AG04449 (cell line): ENCODE data around the gene NRCAM.

Experiments
- CTCF ChIA-PET: fragments of 350-600 bp; formaldehyde crosslinking; extraction: SDS; loops from one replicate; lab custom pipeline; 2021; ENCODE audit warnings: antibody characterized with exemption; lab: Yijun Ruan, JAX
- POLR2A ChIA-PET: fragments of 400-600, 350-600 bp; formaldehyde crosslinking; extraction: SDS; loops from one replicate; lab custom pipeline; 2020; ENCODE audit warnings: antibody characterized with exemption, inconsistent platforms; lab: Yijun Ruan, JAX
- DNase-seq: peaks from one replicate; pipeline ENCODE4 v3.0.0-alpha.2; 2010; ENCODE audit warnings: low read depth, low spot score
- H3K4me3 ChIP-seq: 2 replicates; pipeline ENCODE4 v1.5.1; 2011; ENCODE audit warnings: low read depth, mild to moderate bottlenecking, control low read depth, low read length
- CTCF ChIP-seq: IDR thresholded peaks from one replicate; pipeline ENCODE4 v1.5.1; 2011; ENCODE audit warnings: mild to moderate bottlenecking, moderate library complexity, low read length, control low read depth, inconsistent platforms; ENCODE audit not compliant: insufficient read depth; ENCODE audit errors: missing control alignments

The NRCAM gene

GRCh38 chr7:108370616-108371015 is 85.6 kb downstream of the NRCAM start:
- no peak for TF ChIP-seq CTCF
- POLR2A ChIA-PET: no interaction called here
- CTCF ChIA-PET: no interaction called here
- H3K4me3 ChIP-seq: no peak overlapping the region
- DNase-seq: no peak

- ChIA-PET POLR2A (no interaction called here), CTCF (no interaction called here)
- no peak for DNase-seq
- H3K4me3 ChIP-seq: no peak overlapping the region
- TF ChIP-seq CTCF: no peak
These were observed 87.8 kb downstream of the NRCAM start for GRCh38 chr7:108368466-108368865.

GRCh38 chr7:108367946-108368345 is 88.3 kb downstream of the NRCAM start:
- ChIA-PET CTCF (no interaction called here), POLR2A (no interaction called here)
- H3K4me3 ChIP-seq: no peak overlapping the region
- DNase-seq: no peak
- TF ChIP-seq CTCF: no peak

DNA sequence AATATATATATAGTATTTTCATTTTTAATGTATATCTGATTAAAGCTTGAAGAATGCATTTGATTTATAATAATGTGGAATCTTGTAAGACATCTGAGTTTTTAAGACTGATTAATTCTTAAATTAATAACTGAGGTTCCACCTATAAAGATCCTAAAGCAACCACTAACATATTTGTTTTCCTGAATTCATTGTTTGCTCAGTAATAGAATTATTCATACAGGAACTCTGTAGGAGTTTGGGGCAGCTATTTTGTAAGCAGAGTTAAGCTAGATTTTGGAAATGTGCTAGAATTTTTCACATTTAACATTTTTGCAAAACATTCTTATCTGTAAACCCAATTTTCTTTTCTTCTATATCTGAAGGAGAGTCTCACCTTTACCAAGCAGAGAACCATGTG is 88.9 kb downstream of the NRCAM start:
- H3K4me3 ChIP-seq: no peak overlapping the region
- no peak for TF ChIP-seq CTCF
- DNase-seq: no peak
- ChIA-PET POLR2A (no interaction called here), CTCF (no interaction called here)

DNA sequence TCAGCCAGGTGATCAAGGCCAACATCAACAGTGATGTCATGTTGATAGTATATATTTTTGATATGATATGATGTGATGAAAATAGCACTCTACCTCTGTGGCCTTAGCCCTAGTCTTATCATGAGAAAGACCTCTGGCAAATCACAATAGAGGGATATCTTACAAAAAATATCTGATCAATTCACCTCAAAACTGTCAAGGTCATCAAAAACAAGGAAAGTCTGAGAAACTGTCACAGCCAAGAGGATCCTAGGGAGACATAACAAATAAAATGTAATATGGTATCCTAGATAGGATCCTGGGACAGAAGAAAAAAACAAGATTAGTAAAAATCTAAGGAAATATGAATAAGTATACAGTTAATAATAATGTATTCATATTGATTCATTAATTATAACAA is 92.6 kb downstream of the NRCAM start:
- ChIA-PET POLR2A (no interaction called here), CTCF (no interaction called here)
- DNase-seq: no peak
- H3K4me3 ChIP-seq: no peak overlapping the region
- TF ChIP-seq CTCF: no peak

DNA sequence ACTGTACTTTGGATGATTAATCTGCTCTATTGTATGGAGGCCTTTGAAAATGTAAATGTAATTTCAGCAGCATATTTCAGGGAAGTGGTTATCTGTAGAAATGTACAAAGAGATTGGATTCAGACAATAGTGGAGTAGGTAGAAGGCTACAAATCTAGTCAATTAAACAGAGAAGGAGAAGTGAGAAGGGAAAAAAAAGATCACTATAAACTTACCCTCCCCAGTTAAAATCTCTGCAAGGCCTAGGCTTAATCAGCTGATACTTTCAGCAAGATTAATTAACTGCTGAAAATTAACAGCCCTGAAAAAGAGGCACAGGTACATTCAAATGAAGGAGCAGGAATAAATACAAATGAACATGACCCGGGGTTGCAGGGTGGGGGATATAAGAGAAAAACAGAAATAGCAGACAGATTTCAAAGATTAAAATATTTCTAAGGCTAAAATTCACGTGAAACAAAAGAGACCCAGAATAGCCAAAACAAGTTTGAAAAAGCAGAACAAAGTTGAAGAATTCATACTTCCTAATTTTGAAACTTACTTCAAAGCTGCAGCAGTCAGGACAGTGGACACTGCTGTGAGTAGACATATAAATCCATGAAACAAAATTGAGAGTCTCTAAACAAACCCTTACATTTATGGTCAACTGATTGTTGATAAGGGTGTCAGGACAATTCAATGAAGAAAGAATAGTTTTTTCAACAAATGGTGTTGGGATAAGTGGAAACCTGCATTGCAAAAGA is 96.0 kb downstream of the NRCAM start:
- ChIA-PET CTCF (no interaction called here), POLR2A (no interaction called here)
- no peak for DNase-seq
- no peak overlapping the region for H3K4me3 ChIP-seq
- TF ChIP-seq CTCF: no peak
